ENCODE measurements around the gene DUSP8.
A peak's percentile ranks its signal among the peaks of the same experiment; 100 is the strongest.

DUSP8 gene

DNA sequence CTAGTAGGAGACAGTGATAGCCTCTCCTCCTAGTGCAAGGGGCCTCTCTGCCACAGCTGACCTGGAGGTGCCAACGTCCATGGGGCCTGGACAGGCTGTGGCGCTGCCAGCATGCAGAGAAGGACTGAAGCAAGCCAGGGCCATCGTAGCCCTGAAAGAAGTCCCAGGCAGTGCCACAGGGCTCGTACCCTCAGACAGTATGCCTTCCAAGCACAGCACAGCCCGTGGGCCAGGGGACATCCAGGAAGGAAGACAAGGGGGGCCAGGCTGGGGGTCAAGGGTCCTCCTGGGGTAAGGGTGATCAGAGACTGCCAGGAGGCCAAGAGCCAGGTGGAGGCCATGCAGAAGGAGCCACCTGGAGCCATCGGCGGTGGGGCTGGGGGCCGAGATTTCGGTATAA lies 65.1 kb downstream of the DUSP8 start:
- Histone ChIP-seq H3K4me1 (ENCODE audit: control insufficient read depth, insufficient read depth, low read length) (no peaks in the 10 kb centered on the region), H3K36me3 (ENCODE audit: control insufficient read depth in 2 of 2, insufficient read depth in 1 of 2, low read length in 2 of 2) (no peaks in the 10 kb centered on the region), H3K9me3 (ENCODE audit: control insufficient read depth, insufficient read depth, low read depth, low read length) (no peaks in the 10 kb centered on the region), H3K27ac (ENCODE audit: extremely low read depth, low read depth, low read length) (no peak overlapping the region), H3K4me3 (ENCODE audit: low read depth, low read length) (no peak overlapping the region)
- CTCF ChIA-PET, result interaction anchor here (0.6 to 2.7 kb wide), 2 partner anchors 9 to 378 kb away, joined by 3 to 17 read pairs; no protein-coding TSS in a partner anchor
- TF ChIP-seq ZNF214 (tag by site-specific recombination; IDR thresholded peaks at IDR 0.05; ENCODE audit: borderline replicate concordance) (no peak), ZNF777 (tag by site-specific recombination; IDR thresholded peaks at IDR 0.05; ENCODE audit: borderline replicate concordance) (no peak), ZNF169 (tag by site-specific recombination; IDR thresholded peaks at IDR 0.05) (no peak), ZNF600 (tag by site-specific recombination; IDR thresholded peaks at IDR 0.05) (no peak), GLI4 (tag by site-specific recombination; IDR thresholded peaks at IDR 0.05) (no peak), ZNF302 (tag by site-specific recombination; IDR thresholded peaks at IDR 0.05; ENCODE audit: low read depth) (no peak), ZNF140 (tag by site-specific recombination; IDR thresholded peaks at IDR 0.05) (no peak), ZBTB21 (tag by site-specific recombination; IDR thresholded peaks at IDR 0.05) (no peak), ZNF639 (tag by site-specific recombination; IDR thresholded peaks at IDR 0.05) (no peak), SCRT2 (tag by site-specific recombination; IDR thresholded peaks at IDR 0.05) (no peak), ZNF112 (tag by site-specific recombination; IDR thresholded peaks at IDR 0.05) (no peak), ZNF664 (tag by site-specific recombination; IDR thresholded peaks at IDR 0.05) (no peak), ZBTB1 (tag by site-specific recombination; IDR thresholded peaks at IDR 0.05) (no peak), ZNF433 (tag by site-specific recombination; IDR thresholded peaks at IDR 0.05; ENCODE audit: low read depth) (no peak), ZNF24 (tag by site-specific recombination; IDR thresholded peaks at IDR 0.05) (no peak), ZBTB17 (tag by site-specific recombination; IDR thresholded peaks at IDR 0.05) (no peak)
- TF ChIP-seq, protein P1, sequence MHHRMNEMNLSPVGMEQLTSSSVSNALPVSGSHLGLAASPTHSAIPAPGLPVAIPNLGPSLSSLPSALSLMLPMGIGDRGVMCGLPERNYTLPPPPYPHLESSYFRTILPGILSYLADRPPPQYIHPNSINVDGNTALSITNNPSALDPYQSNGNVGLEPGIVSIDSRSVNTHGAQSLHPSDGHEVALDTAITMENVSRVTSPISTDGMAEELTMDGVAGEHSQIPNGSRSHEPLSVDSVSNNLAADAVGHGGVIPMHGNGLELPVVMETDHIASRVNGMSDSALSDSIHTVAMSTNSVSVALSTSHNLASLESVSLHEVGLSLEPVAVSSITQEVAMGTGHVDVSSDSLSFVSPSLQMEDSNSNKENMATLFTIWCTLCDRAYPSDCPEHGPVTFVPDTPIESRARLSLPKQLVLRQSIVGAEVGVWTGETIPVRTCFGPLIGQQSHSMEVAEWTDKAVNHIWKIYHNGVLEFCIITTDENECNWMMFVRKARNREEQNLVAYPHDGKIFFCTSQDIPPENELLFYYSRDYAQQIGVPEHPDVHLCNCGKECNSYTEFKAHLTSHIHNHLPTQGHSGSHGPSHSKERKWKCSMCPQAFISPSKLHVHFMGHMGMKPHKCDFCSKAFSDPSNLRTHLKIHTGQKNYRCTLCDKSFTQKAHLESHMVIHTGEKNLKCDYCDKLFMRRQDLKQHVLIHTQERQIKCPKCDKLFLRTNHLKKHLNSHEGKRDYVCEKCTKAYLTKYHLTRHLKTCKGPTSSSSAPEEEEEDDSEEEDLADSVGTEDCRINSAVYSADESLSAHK (tag by site-specific recombination; IDR thresholded peaks at IDR 0.05), result no peak
- TF ChIP-seq, protein P2, sequence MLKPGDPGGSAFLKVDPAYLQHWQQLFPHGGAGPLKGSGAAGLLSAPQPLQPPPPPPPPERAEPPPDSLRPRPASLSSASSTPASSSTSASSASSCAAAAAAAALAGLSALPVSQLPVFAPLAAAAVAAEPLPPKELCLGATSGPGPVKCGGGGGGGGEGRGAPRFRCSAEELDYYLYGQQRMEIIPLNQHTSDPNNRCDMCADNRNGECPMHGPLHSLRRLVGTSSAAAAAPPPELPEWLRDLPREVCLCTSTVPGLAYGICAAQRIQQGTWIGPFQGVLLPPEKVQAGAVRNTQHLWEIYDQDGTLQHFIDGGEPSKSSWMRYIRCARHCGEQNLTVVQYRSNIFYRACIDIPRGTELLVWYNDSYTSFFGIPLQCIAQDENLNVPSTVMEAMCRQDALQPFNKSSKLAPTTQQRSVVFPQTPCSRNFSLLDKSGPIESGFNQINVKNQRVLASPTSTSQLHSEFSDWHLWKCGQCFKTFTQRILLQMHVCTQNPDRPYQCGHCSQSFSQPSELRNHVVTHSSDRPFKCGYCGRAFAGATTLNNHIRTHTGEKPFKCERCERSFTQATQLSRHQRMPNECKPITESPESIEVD (tag by site-specific recombination; IDR thresholded peaks at IDR 0.05), result no peak
- POLR2A ChIA-PET, result no interaction called here

DNA sequence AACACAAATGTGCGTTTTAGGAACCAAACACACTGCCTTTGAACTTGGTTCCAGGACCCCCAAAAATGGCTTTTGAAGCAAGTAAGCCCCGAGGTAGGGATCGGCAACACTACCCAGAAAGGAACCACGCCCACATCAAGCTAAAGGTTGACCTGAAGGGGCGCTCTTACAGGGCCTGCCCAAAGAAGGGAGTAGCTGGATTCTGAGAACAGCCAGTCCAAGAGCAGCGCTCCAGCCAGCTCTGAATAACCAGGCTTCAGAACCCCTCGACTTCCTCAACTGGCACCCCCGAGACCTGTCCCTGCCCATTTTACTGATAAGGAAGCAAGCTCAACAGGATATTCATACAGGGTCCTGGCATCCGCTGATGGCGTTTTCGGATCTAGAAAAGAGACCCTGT lies 66.6 kb downstream of the DUSP8 start:
- ChIA-PET CTCF (interaction anchor here (2.7 kb wide), 1 partner anchor 10 kb away, joined by 17 read pairs; no protein-coding TSS in a partner anchor), POLR2A (interaction anchor here (0.7 kb wide), 1 partner anchor 18 kb away, joined by 3 read pairs; no protein-coding TSS in a partner anchor)
- no peak overlapping the region for H3K4me3 ChIP-seq (ENCODE audit: low read depth, low read length)
- no peaks in the 10 kb centered on the region for H3K36me3 ChIP-seq (ENCODE audit: control insufficient read depth in 2 of 2, insufficient read depth in 1 of 2, low read length in 2 of 2)
- peak; percentile 36; the same call in 1 of the 2 replicates for TF ChIP-seq ZNF394 (tag by site-specific recombination; IDR thresholded peaks at IDR 0.05; ENCODE audit: borderline replicate concordance)
- peak; percentile 55 for TF ChIP-seq ZNF341 (tag by site-specific recombination; IDR thresholded peaks at IDR 0.05; ENCODE audit: low read depth)
- no peak for TF ChIP-seq ZNF776 (tag by site-specific recombination; IDR thresholded peaks at IDR 0.05; ENCODE audit: borderline replicate concordance)
- no peak for TF ChIP-seq ZNF549 (tag by site-specific recombination; IDR thresholded peaks at IDR 0.05)
- H3K27ac ChIP-seq (ENCODE audit: extremely low read depth, low read depth, low read length), result no peak overlapping the region
- no peaks in the 10 kb centered on the region for H3K9me3 ChIP-seq (ENCODE audit: control insufficient read depth, insufficient read depth, low read depth, low read length)
- no peaks in the 10 kb centered on the region for H3K4me1 ChIP-seq (ENCODE audit: control insufficient read depth, insufficient read depth, low read length)
